GM10266 (cell line): ENCODE results near the gene SLCO3A1.

Experiments
- DNase-seq: peaks from one replicate; pipeline ENCODE4 v3.0.0; 2012; ENCODE audit errors: extremely low spot score
- CTCF ChIP-seq: IDR thresholded peaks from 2 replicates; pipeline ENCODE4 v1.5.1; 2012; ENCODE audit warnings: mild to moderate bottlenecking, low read depth; ENCODE audit not compliant: control insufficient read depth, insufficient read depth; ENCODE audit errors: missing control alignments

The SLCO3A1 gene

GRCh38 chr15:91947683-91948608 lies 94.4 kb downstream of the SLCO3A1 start:
- no peak for DNase-seq
- TF ChIP-seq CTCF, result no peak

- no peak for DNase-seq
- no peak for TF ChIP-seq CTCF
Measured at GRCh38 chr15:91949361-91949760, 95.9 kb downstream of the SLCO3A1 start.

GRCh38 chr15:91950054-91950453 lies 96.5 kb downstream of the SLCO3A1 start:
- DNase-seq, result no peak
- TF ChIP-seq CTCF, result no peak

GRCh38 chr15:91950631-91951329 lies 97.3 kb downstream of the SLCO3A1 start:
- no peak for TF ChIP-seq CTCF

GRCh38 chr15:91952216-91952615 lies 98.7 kb downstream of the SLCO3A1 start:
- no peak for DNase-seq
- no peak for TF ChIP-seq CTCF

More at GRCh38 chr15:91950631-91951329, 97.3 kb downstream of the SLCO3A1 start:
- no peak for DNase-seq

GRCh38 chr15:91953432-91953831 lies 99.9 kb downstream of the SLCO3A1 start:
- no peak for DNase-seq
- TF ChIP-seq CTCF, result no peak

- DNase-seq, result no peak
- TF ChIP-seq CTCF, result no peak
Measured at GRCh38 chr15:91954292-91954691, 100.8 kb downstream of the SLCO3A1 start.
